GM18951 (cell line): ENCODE data around the gene SNRPD2.
"Not testable (repeated sequence)": the region's sequence is repeated elsewhere in the genome, so short reads cannot be mapped to it uniquely, and the experiment has no call there.

ENCODE experiments used
- POLR2A ChIP-seq: IDR thresholded peaks from 4 replicates; pipeline ENCODE4 v1.6.1; 2011; ENCODE audit warnings: mild to moderate bottlenecking; ENCODE audit not compliant: insufficient read length, insufficient read depth; ENCODE audit errors: extremely low read depth
- in situ Hi-C: fragments of 300-500 bp; cut with MboI; formaldehyde crosslinking; loops from one replicate; pipeline ENCODE4 v1.12.0; 2022; ENCODE audit warnings: low sequenced_read_pairs, mixed read lengths, inconsistent platforms; ENCODE audit not compliant: unreplicated experiment

Gene SNRPD2

DNA sequence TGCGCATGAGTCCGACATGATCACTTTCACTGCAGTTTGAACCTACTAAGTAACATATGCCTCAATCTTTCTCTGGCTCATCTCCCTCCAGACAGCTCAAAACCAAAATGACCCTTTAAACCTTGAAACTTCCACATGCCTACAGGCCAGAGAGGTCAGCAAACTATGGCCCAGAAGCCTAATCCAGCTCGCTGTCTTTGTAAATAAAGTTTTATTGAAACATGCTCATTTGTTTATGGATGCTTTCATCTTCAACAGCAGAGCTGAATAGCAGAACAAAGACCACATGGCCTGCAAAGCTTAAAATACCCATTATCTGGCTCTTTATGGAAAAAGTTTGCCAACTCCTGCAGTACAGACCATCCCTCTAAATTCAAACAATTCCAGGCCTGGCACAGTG is 23.4 kb upstream of the SNRPD2 start:
- in situ Hi-C loops, result no loop called here
- no peak for TF ChIP-seq POLR2A

DNA sequence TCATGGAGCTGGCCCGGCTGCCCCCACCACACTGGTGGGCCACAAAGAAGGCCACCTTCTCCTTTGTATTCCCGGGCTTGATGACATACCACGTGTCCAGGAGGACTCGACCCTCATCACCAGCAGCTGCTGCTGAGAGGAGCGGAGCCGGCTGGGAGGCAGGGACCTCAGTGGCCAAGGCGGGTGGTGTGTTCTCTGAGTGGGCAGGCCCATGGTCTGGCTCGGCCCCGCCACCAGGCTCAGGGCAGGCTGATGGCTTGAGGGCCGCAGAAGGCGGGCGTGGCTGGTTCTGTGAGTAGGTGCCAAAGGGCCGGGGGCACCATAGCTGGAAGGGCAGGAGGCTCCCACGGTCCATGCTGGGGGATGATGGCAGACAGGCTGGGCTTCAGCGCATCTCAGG is 21.4 kb upstream of the SNRPD2 start:
- in situ Hi-C loops, result no loop called here
- TF ChIP-seq POLR2A, result no peak

DNA sequence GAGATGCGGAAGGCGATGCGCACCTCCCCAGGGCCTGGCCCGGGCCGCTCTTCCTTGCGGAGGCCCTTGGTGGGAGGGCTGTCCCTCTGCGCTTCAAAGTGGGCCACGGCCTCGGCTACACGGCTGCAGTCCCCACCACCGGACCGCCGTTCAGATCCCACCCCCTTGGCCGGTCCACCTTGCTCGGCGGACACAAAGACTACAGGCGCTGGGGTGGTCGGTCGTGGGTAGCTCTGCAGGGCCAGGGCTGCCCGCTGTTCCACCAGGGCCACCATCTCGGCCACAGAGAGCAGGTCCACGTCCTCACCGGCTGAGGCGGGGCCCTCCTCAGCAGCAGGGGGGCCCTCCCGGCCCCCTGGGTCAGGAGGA is 20.9 kb upstream of the SNRPD2 start:
- in situ Hi-C loops, result no loop called here
- TF ChIP-seq POLR2A, result peak; percentile 13

DNA sequence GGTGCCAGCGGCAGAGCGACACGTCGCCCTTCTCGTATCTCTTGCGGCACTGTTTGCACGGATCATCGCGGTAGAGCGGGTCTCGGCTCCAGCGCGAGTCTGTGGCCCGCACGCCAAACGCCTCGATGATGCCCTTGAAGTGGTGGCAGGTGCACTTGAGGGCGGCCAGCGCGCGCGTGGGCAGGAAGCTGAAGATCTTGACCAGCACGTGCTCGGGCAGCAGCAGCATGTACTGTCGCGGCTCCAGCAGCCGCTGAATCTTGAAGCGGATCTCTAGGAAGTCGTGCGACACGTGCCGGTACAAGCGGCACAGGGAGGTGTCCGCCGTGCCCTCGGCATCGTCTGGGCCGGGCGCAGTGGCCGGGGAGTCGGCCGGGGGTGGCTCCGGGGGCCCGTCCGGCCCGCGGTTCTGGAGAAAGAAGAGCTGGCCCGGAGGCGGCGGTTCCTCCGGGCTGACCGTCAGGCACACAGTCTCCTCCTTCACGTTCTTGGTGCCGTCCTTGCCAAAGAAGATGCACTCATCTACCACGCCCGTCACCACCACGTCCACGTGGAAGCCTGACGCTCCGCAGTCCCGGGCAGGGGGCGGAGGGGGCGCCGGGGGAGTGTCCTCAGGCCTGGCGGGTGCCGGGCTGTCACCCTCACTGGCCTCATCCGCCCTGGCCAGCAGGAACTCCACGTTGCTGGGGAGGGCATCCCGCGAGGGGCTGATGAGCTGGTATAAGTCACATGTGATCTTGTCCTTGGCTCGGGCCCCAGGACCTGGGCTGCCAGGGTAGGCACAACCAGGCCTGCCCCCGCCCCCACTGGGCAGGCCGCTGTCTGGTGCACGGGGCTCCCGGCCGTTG is 20.3 kb upstream of the SNRPD2 start:
- TF ChIP-seq POLR2A, result no peak
- in situ Hi-C loops, result no loop called here

DNA sequence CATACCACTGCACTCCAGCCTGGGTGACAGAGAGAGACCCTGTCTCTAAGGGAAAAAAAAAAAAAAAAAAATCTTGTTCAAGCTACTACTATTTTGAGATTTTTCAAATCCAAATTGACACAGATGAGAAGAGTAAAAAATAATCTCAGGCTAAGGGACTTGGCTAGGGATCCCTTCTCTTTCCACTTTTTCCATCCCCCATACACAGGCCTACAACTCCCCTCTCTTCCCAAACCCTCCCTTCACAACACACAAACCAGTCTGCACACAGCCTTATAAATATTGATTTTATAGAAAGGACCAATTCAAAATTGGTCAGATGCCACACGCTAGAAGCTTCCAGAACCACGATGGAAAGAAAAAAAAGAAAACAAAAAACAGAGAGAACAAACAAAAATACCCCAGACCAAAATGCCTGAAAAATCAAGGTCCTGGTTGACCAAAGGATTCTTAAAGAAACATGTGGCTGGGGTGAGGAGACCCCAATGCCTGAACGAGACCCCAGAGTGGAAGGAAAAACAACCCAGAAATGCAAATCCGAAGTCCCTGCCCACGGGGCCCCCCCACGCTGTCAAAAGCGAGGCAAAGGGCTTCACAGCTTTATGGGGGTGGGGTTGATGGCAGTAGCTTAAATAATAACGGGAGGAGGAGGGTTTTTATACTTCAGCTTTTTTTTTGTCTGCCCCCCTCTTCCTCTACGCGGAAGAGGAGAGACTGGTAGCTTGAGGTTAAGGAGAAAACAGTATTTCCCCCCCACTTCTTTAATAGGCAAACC is 18.8 kb upstream of the SNRPD2 start:
- no peak for TF ChIP-seq POLR2A
- in situ Hi-C loops, result no loop called here

DNA sequence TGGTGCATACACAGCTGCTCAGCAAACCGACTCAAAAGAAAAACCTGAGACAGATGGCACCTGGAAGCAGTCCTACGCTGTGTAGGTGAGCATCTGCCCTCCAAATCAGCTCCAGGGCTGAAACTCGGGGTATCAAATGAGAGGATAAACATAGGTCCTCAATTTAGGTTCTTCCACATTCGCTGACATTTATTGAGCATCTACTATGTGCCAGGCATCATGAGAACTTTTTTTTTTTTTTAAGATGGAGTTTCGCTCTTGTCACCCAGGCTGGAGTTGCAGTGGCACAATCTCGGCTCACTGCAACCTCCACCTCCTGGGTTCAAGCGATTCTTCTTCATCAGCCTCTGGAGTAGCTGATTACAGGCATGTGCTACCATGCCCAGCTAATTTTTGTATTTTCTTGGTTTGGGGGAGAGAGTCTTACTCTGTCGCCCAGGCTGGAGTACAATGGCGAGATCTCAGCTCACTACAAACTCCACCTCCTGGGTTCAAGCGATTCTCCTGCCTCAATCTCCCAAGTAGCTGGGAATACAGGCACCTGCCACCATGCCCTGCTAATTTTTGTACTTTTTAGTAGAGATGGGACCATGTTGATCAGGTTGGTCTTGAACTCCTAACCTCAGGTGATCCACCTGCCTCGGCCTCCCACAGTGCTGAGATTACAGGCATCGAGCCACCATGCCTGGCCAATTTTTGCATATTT is 14.1 kb upstream of the SNRPD2 start:
- in situ Hi-C loops, result no loop called here
- no peak for TF ChIP-seq POLR2A

DNA sequence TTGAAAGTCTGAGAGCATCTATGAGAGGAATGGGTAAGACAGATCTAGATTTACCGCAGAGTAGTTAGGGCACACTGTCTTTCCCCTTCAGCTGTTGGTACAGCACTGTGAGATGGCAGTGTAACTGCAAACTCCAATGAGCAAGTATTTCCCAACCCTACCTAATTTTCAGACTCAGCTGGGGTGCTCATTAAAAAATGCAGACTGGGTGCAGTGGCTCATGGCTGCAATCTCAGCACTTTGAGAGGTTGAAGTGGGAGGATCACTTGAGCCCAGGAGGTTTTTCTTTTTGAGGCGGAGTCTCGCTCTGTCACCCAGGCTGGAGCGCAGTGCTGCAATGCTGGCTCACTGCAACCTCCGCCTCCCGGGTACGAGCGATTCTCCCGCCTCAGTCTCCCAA is 13.4 kb upstream of the SNRPD2 start:
- in situ Hi-C loops, result no loop called here
- no peak for TF ChIP-seq POLR2A

DNA sequence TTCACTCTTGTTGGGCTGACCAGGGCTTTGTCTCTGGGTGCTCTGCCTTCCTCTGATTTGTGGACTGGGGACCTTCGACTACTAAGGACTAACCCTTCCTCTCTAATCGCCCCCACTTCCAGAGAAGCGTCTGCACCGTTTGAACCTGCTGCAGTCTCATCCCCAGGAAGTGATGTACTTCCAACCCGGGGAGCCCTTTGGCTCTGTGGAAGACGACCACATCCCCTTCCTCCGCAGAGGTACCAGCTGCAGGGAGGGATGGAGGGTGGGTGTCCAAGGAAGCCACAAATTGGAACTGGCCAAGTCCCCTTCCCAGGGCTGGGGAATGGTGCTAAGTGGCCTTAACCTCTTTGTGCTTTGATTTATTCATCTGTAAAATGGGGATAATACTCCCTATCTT is 9.9 kb upstream of the SNRPD2 start:
- TF ChIP-seq POLR2A, result no peak
- in situ Hi-C loops, result no loop called here

DNA sequence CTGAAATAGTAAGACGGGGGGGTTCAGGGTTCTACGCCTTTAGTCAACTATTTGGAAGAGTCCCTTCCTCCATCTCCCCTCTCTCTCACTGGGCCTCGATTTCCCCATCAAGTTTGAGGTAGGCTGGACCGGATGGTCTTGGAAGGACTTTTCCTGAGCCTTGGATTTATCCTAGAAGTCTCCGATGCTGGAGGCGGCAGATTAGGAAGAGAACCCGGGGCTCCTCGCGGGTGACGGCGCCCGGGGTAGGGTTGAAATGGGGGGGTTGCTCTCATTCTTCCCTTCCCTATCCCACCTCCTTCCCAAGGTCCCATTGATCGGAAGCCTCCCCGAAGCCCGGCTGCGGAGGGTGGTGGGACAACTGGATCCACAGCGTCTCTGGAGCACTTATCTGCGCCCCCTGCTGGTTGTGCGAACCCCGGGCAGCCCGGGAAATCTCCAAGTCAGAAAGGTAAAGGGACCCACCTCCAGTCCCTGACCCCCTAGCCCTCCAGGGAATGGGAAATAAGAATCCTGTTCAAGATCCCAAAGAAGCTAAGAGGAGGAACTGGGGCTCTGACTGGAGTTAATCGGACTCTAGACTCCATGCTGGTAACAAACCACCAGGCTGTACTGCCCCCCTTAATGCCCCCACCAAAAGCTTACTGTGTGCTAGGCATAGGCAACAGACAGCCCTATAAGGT is 1.5 kb upstream of the SNRPD2 start:
- in situ Hi-C loops, result no loop called here
- no peak for TF ChIP-seq POLR2A

DNA sequence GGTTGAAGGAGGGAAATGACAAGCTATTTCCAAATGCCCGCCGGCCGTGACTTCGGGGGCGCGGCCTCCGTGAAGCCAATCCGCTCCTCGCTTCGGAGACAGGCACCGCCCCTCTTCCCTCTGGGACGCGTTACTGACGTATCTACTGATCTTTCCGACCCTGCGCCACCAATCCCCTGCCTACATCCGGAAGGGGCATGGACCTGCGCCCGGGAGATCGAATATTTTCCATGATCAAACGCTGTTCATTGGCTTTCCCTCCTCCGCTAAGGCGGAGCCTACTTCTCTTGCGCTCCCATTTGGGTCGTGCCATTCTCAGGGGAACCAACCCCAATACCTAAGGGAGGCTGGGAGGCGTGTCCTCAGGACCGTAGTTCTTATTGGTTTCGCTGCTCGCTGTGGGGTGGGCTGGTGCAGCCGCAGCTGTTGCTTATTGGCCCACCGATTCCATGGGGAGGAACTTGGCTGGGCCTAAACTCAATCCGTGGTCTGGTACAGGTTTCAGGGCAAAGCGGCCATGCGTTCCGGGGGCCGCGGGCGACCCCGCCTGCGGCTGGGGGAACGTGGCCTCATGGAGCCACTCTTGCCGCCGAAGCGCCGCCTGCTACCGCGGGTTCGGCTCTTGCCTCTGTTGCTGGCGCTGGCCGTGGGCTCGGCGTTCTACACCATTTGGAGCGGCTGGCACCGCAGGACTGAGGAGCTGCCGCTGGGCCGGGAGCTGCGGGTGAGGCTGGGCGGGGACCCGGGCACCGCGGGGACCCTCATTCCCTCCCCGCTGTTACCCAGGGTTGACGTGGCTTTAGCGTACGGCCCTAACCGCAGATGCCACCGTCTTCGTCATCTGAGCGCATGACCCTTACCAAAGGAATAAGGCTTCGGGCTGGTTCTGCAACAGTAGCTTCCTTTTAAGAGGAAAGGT is 693 bp upstream of the SNRPD2 start, which contains the start of gene QPCTL:
Gene QPCTL, plus strand, starts transcription at position 480 of the 919 bp plus-strand sequence. Its CDS starts 38 bp downstream, at position 518.
- in situ Hi-C loops, result no loop called here
- TF ChIP-seq POLR2A, result peak; percentile 95

DNA sequence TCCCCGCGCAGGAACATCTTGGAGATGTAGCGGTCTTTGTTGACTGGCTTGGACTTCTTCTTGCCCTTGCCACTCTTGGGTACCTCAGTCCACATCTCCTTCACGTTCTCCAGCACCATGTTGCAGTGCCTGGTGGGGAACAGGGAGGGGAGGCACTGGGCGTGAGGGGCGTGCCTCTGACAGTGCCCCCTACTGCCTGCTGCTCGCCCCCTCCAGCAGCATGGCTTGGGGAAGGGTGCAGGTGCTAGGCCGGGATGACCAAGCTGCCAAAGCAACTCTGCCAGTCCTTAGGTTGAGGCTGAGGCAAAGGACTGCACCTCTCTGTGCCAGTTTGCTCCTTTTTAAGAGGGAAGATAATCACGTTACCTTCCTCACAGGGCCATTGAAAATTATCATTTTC is 4.2 kb downstream of the SNRPD2 start:
- no peak for TF ChIP-seq POLR2A
- in situ Hi-C loops, result no loop called here

DNA sequence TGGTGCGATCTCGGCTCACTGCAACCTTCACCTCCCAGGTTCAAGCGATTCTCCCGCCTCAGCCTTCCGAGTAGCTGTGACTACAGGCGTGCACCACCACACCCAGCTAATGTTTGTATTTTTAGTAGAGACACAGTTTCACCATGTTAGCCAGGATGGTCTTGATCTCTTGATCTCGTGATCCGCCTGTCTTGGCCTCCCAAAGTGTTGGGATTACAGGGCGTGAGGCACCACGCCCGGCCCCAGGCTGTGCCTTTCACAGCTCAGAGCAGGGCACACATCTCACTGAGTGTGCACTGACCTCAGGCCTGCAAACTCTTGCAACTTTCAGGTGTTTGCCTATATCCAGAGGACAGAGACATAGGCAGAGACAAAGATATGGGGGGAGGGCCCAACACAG is 6.7 kb downstream of the SNRPD2 start:
- in situ Hi-C loops, result not testable (repeated sequence)
